ENCODE data around the gene LCE1F.

LCE1F gene, protein sequence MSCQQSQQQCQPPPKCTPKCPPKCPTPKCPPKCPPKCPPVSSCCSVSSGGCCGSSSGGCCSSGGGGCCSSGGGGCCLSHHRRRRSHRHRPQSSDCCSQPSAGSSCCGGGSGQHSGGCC

GRCh38 chr1:152774875-152775274 lies at the start of gene LCE1F:
Gene LCE1F, plus strand, starts transcription at chr1:152775140. Its CDS starts 1,232 bp downstream, at chr1:152776372.
- in situ Hi-C loops (cut with MboI; ENCODE audit: low sequenced_read_pairs, unreplicated experiment), result no loop called here
- no peak for TF ChIP-seq CTCF (IDR thresholded peaks at IDR 0.05; ENCODE audit: borderline replicate concordance, control extremely low read depth, extremely low read depth, insufficient read depth, missing control alignments)
- no peak for DNase-seq (ENCODE audit: low spot score)

DNA sequence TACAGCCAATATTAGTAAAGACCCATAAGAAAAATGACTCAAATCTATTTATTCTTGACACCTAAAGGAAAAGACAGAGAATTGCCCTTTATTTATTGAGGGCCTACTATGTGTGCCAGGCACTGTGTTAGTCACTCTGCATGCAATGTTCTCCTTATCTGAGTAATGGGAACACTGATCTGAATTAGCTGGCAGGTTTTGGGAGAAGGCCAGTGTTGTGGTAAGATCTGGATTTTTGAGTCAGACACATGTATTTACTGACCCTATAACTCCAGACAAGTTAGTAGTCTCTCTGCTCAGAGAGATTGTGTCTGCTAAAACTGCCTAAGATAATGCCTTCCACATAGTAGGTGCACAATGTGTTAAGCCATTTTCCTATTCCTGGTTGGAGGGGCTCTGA lies 49.7 kb upstream of the LCE1F start:
- DNase-seq (ENCODE audit: low spot score), result no peak
- TF ChIP-seq CTCF (IDR thresholded peaks at IDR 0.05; ENCODE audit: borderline replicate concordance, control extremely low read depth, extremely low read depth, insufficient read depth, missing control alignments), result no peak
- in situ Hi-C loops (cut with MboI; ENCODE audit: low sequenced_read_pairs, unreplicated experiment), result no loop called here

- in situ Hi-C loops (cut with MboI; ENCODE audit: low sequenced_read_pairs, unreplicated experiment), result no loop called here
- no peak for TF ChIP-seq CTCF (IDR thresholded peaks at IDR 0.05; ENCODE audit: borderline replicate concordance, control extremely low read depth, extremely low read depth, insufficient read depth, missing control alignments)
- no peak for DNase-seq (ENCODE audit: low spot score)
Measured at GRCh38 chr1:152728986-152729385, 46.0 kb upstream of the LCE1F start.

- TF ChIP-seq CTCF (IDR thresholded peaks at IDR 0.05; ENCODE audit: borderline replicate concordance, control extremely low read depth, extremely low read depth, insufficient read depth, missing control alignments), result no peak
- in situ Hi-C loops (cut with MboI; ENCODE audit: low sequenced_read_pairs, unreplicated experiment), result no loop called here
- DNase-seq (ENCODE audit: low spot score), result no peak
Measured at GRCh38 chr1:152735648-152736047, 39.3 kb upstream of the LCE1F start.

DNA sequence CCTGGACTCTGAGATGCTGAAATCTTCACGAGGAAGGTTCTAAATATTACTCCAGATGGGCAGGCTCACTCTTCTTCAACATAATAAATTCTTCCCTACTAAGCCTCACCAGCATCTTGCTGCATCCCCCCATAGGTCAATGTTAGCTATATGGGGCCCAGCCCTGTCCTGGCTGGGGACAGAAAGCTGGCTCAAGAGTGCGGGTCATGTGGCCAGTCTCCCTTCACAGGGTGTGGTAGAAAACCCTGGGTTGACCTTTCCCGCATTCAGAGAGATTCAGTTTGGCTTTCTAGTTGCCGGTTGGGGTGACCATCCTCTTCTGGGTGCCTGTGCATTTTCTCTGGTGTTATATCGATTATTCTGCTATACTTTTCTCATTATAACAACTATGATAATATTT lies 36.9 kb upstream of the LCE1F start:
- no peak for TF ChIP-seq CTCF (IDR thresholded peaks at IDR 0.05; ENCODE audit: borderline replicate concordance, control extremely low read depth, extremely low read depth, insufficient read depth, missing control alignments)
- in situ Hi-C loops (cut with MboI; ENCODE audit: low sequenced_read_pairs, unreplicated experiment), result no loop called here
- DNase-seq (ENCODE audit: low spot score), result no peak

DNA sequence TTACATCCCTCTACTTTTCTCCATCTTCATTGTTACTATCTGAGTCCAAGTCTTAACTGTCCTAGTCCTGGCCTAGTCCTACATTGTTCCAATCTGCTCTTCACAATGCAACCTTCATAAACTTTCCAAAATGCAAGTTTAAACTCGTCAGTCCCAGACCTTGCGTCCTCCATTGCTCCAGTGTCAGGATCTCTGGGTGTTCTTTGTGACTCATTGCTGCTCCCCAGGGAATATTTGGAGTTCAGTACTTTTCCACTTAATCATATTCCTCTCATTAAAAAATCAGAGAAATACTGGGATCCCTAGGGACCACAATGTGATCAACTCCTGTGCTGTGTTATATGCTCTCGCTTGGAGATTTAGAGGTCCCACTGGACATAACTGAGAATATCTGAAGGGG lies 35.1 kb upstream of the LCE1F start:
- no peak for DNase-seq (ENCODE audit: low spot score)
- TF ChIP-seq CTCF (IDR thresholded peaks at IDR 0.05; ENCODE audit: borderline replicate concordance, control extremely low read depth, extremely low read depth, insufficient read depth, missing control alignments), result no peak
- in situ Hi-C loops (cut with MboI; ENCODE audit: low sequenced_read_pairs, unreplicated experiment), result no loop called here

DNA sequence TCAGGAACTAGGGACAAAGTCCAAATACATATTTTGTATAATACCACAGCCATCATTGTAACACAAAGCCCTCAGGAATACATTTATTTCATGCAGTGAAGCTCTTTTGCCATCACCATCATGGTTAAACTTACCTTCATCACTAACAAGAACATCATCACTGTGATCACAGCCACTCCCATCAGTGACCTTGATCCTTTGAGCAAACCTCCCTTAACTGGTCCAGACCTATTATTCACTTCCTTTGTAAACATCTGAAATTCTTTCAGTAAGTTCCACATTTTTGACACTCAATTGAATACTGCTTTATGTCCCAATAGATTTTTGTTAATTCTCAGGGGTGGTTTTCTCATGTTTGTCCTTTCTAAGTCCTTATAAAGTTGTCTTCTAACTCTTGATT lies 33.3 kb upstream of the LCE1F start:
- DNase-seq (ENCODE audit: low spot score), result no peak
- no peak for TF ChIP-seq CTCF (IDR thresholded peaks at IDR 0.05; ENCODE audit: borderline replicate concordance, control extremely low read depth, extremely low read depth, insufficient read depth, missing control alignments)
- in situ Hi-C loops (cut with MboI; ENCODE audit: low sequenced_read_pairs, unreplicated experiment), result no loop called here
